ENCODE data around the gene FRMPD4. TPM values are rescaled to one million over a fixed set of nuclear protein-coding genes. Genes with fewer than 3 reads are reported as not detected.

FRMPD4 gene
- total RNA-seq, 1 experiment from 2014 or later = not detected

GRCh38 chrX:12751887-12752286 is 613.6 kb downstream of the FRMPD4 start:
- Histone ChIP-seq H3K4me1 (no peaks in the 10 kb centered on the region), H3K9me3 (no peaks in the 10 kb centered on the region), H3K36me3 (ENCODE audit: control insufficient read depth, insufficient read depth, low read length) (no peaks in the 10 kb centered on the region), H3K4me3 (ENCODE audit: low read depth, low read length) (no peak overlapping the region), H3K27me3 (replicated peaks; ENCODE audit: control insufficient read depth, insufficient read depth, low read length) (no peaks in the 10 kb centered on the region)
- H3K4me3 Mint-ChIP-seq (ENCODE audit: unreplicated experiment) = no peak overlapping the region
- CTCF ChIA-PET = no interaction called here
- peaks cover under 1% of the 10 kb centered on the region for H3K27me3 Mint-ChIP-seq (ENCODE audit: insufficient read depth, unreplicated experiment)
- no peak for TF ChIP-seq CTCF (IDR thresholded peaks at IDR 0.05; ENCODE audit: insufficient read depth in 1 of 2, low read depth in 1 of 2, low read length in 1 of 2, severe bottlenecking in 1 of 2, unreplicated experiment in 1 of 2)
- POLR2A ChIA-PET = no interaction called here
- BruUV-seq (replicated peaks) = no TSS peak
- H3K36me3 Mint-ChIP-seq (ENCODE audit: insufficient read depth, unreplicated experiment) = no peaks in the 10 kb centered on the region
- H3K27ac Mint-ChIP-seq (ENCODE audit: unreplicated experiment) = no peak overlapping the region
- no peak for DNase-seq
- H3K9me3 Mint-ChIP-seq (ENCODE audit: unreplicated experiment) = no peaks in the 10 kb centered on the region
- H3K4me1 Mint-ChIP-seq (ENCODE audit: low read depth, unreplicated experiment) = peaks cover 2% of the 10 kb centered on the region
- intact Hi-C loops (cut with micrococcal nuclease; ENCODE audit: unreplicated experiment) = no loop called here

GRCh38 chrX:12753366-12753765 is 615.1 kb downstream of the FRMPD4 start:
- Mint-ChIP-seq H3K4me3 (ENCODE audit: unreplicated experiment) (no peak overlapping the region), H3K36me3 (ENCODE audit: insufficient read depth, unreplicated experiment) (no peaks in the 10 kb centered on the region), H3K27me3 (ENCODE audit: insufficient read depth, unreplicated experiment) (peaks cover 3% of the 10 kb centered on the region), H3K9me3 (ENCODE audit: unreplicated experiment) (no peaks in the 10 kb centered on the region), H3K4me1 (ENCODE audit: low read depth, unreplicated experiment) (peaks cover 6% of the 10 kb centered on the region), H3K27ac (ENCODE audit: unreplicated experiment) (no peak overlapping the region)
- Histone ChIP-seq H3K9me3 (no peaks in the 10 kb centered on the region), H3K4me3 (ENCODE audit: low read depth, low read length) (no peak overlapping the region), H3K36me3 (ENCODE audit: control insufficient read depth, insufficient read depth, low read length) (no peaks in the 10 kb centered on the region), H3K4me1 (no peaks in the 10 kb centered on the region), H3K27me3 (replicated peaks; ENCODE audit: control insufficient read depth, insufficient read depth, low read length) (no peaks in the 10 kb centered on the region)
- intact Hi-C loops (cut with micrococcal nuclease; ENCODE audit: unreplicated experiment) = no loop called here
- BruUV-seq (replicated peaks) = no TSS peak
- CTCF ChIA-PET = no interaction called here
- POLR2A ChIA-PET = no interaction called here
- no peak for DNase-seq
- TF ChIP-seq CTCF (IDR thresholded peaks at IDR 0.05; ENCODE audit: insufficient read depth in 1 of 2, low read depth in 1 of 2, low read length in 1 of 2, severe bottlenecking in 1 of 2, unreplicated experiment in 1 of 2) = no peak

- H3K27ac Mint-ChIP-seq (ENCODE audit: unreplicated experiment) = no peak overlapping the region
- Histone ChIP-seq H3K4me1 (no peaks in the 10 kb centered on the region), H3K9me3 (no peaks in the 10 kb centered on the region), H3K36me3 (ENCODE audit: control insufficient read depth, insufficient read depth, low read length) (no peaks in the 10 kb centered on the region), H3K27me3 (replicated peaks; ENCODE audit: control insufficient read depth, insufficient read depth, low read length) (no peaks in the 10 kb centered on the region), H3K4me3 (ENCODE audit: low read depth, low read length) (no peak overlapping the region)
- ChIA-PET CTCF (interaction anchor here (1.2 kb wide), 1 partner anchor 13 kb away, joined by 4 read pairs; no protein-coding TSS in a partner anchor), POLR2A (no interaction called here)
- TF ChIP-seq CTCF (IDR thresholded peaks at IDR 0.05; ENCODE audit: insufficient read depth in 1 of 2, low read depth in 1 of 2, low read length in 1 of 2, severe bottlenecking in 1 of 2, unreplicated experiment in 1 of 2) = no peak
- H3K9me3 Mint-ChIP-seq (ENCODE audit: unreplicated experiment) = no peaks in the 10 kb centered on the region
- intact Hi-C loops (cut with micrococcal nuclease; ENCODE audit: unreplicated experiment) = no loop called here
- BruUV-seq (replicated peaks) = no TSS peak
- H3K4me3 Mint-ChIP-seq (ENCODE audit: unreplicated experiment) = no peak overlapping the region
- peaks cover 6% of the 10 kb centered on the region for H3K4me1 Mint-ChIP-seq (ENCODE audit: low read depth, unreplicated experiment)
- H3K27me3 Mint-ChIP-seq (ENCODE audit: insufficient read depth, unreplicated experiment) = peaks cover 3% of the 10 kb centered on the region
- no peaks in the 10 kb centered on the region for H3K36me3 Mint-ChIP-seq (ENCODE audit: insufficient read depth, unreplicated experiment)
- no peak for DNase-seq
Measured at GRCh38 chrX:12758291-12758690, 620.0 kb downstream of the FRMPD4 start.
